GM19035 (cell line): Measurements from ENCODE around the gene CWH43.
"Not testable (repeated sequence)": the region's sequence is repeated elsewhere in the genome, so short reads cannot be mapped to it uniquely, and the experiment has no call there.

ENCODE experiments used
- ATAC-seq: cut with Tn5 transposase; IDR thresholded peaks from one replicate; pipeline ENCODE4 v1.9.1; 2021; ENCODE audit not compliant: unreplicated experiment

Gene CWH43

GRCh38 chr4:48974979-48975640, 11.0 kb upstream of the CWH43 start:
- no peak for ATAC-seq

- no peak for ATAC-seq
Measured at GRCh38 chr4:48976041-48976440, 10.0 kb upstream of the CWH43 start.

GRCh38 chr4:48979914-48980579, 6.0 kb upstream of the CWH43 start:
- no peak for ATAC-seq

- ATAC-seq: not testable (repeated sequence)
Measured at GRCh38 chr4:48984005-48984404, 2.1 kb upstream of the CWH43 start.

- ATAC-seq: no peak
Measured at GRCh38 chr4:48985602-48985975, 486 bp upstream of the CWH43 start.

- no peak for ATAC-seq
Measured at GRCh38 chr4:48986654-48987164, 634 bp downstream of the CWH43 start.

GRCh38 chr4:48989461-48990203, 3.6 kb downstream of the CWH43 start:
- no peak for ATAC-seq

GRCh38 chr4:48991357-48991756, 5.3 kb downstream of the CWH43 start:
- no peak for ATAC-seq

- ATAC-seq: no peak
Measured at GRCh38 chr4:48997962-48998361, 11.9 kb downstream of the CWH43 start.

GRCh38 chr4:48998440-48998839, 12.4 kb downstream of the CWH43 start:
- no peak for ATAC-seq

- no peak for ATAC-seq
Measured at GRCh38 chr4:49000806-49001205, 14.7 kb downstream of the CWH43 start.

GRCh38 chr4:49002931-49003330, 16.9 kb downstream of the CWH43 start:
- ATAC-seq: no peak

GRCh38 chr4:49018718-49019295, 32.7 kb downstream of the CWH43 start:
- ATAC-seq: no peak

- no peak for ATAC-seq
Measured at GRCh38 chr4:49032440-49033161, 46.5 kb downstream of the CWH43 start.

- no peak for ATAC-seq
Measured at GRCh38 chr4:49036528-49036927, 50.5 kb downstream of the CWH43 start.

- no peak for ATAC-seq
Measured at GRCh38 chr4:49044270-49044669, 58.2 kb downstream of the CWH43 start.

GRCh38 chr4:49058306-49058705, 72.2 kb downstream of the CWH43 start:
- ATAC-seq: no peak

- ATAC-seq: no peak
Measured at GRCh38 chr4:49063670-49064069, 77.6 kb downstream of the CWH43 start.

GRCh38 chr4:49072196-49072595, 86.1 kb downstream of the CWH43 start:
- ATAC-seq: not testable (repeated sequence)

GRCh38 chr4:49091883-49092282, 105.8 kb downstream of the CWH43 start:
- not testable (repeated sequence) for ATAC-seq

GRCh38 chr4:49092608-49093135, 106.6 kb downstream of the CWH43 start:
- ATAC-seq: peak; percentile 47
